Measurements from ENCODE around the gene LIN37.
"Not testable (repeated sequence)": the region's sequence is repeated elsewhere in the genome, so short reads cannot be mapped to it uniquely, and the experiment has no call there.

Gene LIN37

DNA sequence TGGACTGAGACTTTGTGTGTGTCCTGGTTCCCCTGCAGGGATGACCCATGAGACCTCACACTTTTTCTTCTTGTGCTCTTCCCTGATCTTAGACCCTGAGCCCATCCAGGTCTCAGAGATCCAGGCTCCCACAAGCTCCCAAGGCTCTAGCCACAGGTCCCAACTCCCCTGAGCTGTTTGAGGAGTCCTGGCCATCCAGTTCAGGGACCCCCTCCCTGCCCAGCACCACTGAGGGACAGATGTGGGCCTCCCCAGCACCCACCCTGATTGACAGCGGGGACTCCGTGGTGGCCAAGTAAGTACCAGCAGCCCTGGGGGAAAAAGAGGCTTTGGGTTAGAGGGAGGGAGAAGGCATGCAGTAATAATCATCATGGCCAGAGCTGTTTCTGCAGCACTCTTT is 11.3 kb downstream of the LIN37 start:
- H3K9me3 ChIP-seq (replicated peaks; ENCODE audit: low read length), result no peaks in the 10 kb centered on the region
- H3K4me1 ChIP-seq (ENCODE audit: control insufficient read depth, insufficient read depth, low read length), result peaks cover 38% of the 10 kb centered on the region
- H3K4me2 ChIP-seq (ENCODE audit: low read length), result peak overlapping the region; percentile 77
- H3K9ac ChIP-seq (ENCODE audit: low read depth, low read length), result no peak overlapping the region
- no peak overlapping the region for H3K4me3 ChIP-seq (ENCODE audit: low read length)
- peaks cover 14% of the 10 kb centered on the region for H3K36me3 ChIP-seq (ENCODE audit: insufficient read depth, low read length)
- H3K27me3 ChIP-seq (ENCODE audit: control insufficient read depth, insufficient read depth, low read length), result no peaks in the 10 kb centered on the region

GRCh38 chr19:35760711-35761349 is 12.5 kb downstream of the LIN37 start:
- Histone ChIP-seq H3K9ac (ENCODE audit: low read depth, low read length) (no peak overlapping the region), H3K4me3 (ENCODE audit: low read length) (no peak overlapping the region), H3K36me3 (ENCODE audit: insufficient read depth, low read length) (peaks cover 22% of the 10 kb centered on the region), H3K4me1 (ENCODE audit: control insufficient read depth, insufficient read depth, low read length) (peaks cover 29% of the 10 kb centered on the region), H3K9me3 (replicated peaks; ENCODE audit: low read length) (no peaks in the 10 kb centered on the region), H3K27me3 (ENCODE audit: control insufficient read depth, insufficient read depth, low read length) (no peaks in the 10 kb centered on the region), H3K4me2 (ENCODE audit: low read length) (no peak overlapping the region)

DNA sequence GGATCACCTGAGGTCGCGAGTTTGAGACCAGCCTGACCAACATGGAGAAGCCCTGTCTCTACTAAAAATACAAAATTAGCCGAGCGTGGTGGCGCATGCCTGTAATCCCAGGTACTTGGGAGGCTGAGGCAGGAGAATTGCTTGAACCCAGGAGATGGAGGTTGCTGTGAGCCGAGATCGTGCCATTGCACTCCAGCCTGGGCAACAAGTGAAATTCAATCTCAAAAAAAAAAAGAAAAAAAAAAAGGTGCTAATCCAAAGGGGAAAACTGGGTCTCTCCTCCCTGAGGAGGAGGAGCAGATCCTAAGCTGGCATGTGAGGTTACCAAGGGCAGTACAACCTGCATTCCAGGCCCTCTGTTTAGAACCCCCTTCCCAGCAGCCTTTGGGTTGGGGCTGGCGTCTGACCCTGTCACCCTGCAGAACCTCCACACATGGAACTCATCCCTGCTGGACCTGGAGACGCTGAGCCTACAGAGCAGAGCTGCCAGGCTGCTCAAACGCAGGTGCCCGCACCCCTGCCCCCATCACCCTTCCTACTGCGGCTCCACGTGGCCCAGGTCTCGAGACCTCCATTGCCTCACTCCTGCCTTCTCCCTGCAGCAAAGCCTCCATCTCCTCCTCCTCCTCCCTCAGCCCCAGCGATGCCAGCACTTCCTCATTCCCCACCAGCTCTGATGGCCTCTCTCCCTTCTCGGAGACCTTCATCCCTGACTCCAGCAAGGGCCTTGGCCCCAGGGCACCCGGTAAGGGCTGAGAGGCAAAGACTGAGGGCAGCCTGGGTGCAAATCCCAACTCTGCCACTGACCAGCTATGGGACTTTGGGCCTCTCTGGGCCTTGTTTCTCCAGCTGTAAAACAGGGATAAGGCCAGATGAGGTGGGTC is 16.3 kb downstream of the LIN37 start:
- H3K9me3 ChIP-seq (replicated peaks; ENCODE audit: low read length), result no peaks in the 10 kb centered on the region
- H3K4me2 ChIP-seq (ENCODE audit: low read length), result no peak overlapping the region
- H3K4me3 ChIP-seq (ENCODE audit: low read length), result no peak overlapping the region
- H3K9ac ChIP-seq (ENCODE audit: low read depth, low read length), result no peak overlapping the region
- H3K36me3 ChIP-seq (ENCODE audit: insufficient read depth, low read length), result peaks cover 31% of the 10 kb centered on the region
- H3K4me1 ChIP-seq (ENCODE audit: control insufficient read depth, insufficient read depth, low read length), result peaks cover 4% of the 10 kb centered on the region
- H3K27me3 ChIP-seq (ENCODE audit: control insufficient read depth, insufficient read depth, low read length), result no peaks in the 10 kb centered on the region

GRCh38 chr19:35766571-35767104 is 18.3 kb downstream of the LIN37 start:
- Histone ChIP-seq H3K4me1 (ENCODE audit: control insufficient read depth, insufficient read depth, low read length) (no peaks in the 10 kb centered on the region), H3K4me2 (ENCODE audit: low read length) (no peak overlapping the region), H3K4me3 (ENCODE audit: low read length) (no peak overlapping the region), H3K27me3 (ENCODE audit: control insufficient read depth, insufficient read depth, low read length) (no peaks in the 10 kb centered on the region), H3K9ac (ENCODE audit: low read depth, low read length) (no peak overlapping the region), H3K9me3 (replicated peaks; ENCODE audit: low read length) (no peaks in the 10 kb centered on the region), H3K36me3 (ENCODE audit: insufficient read depth, low read length) (peaks cover 25% of the 10 kb centered on the region)

- Histone ChIP-seq H3K36me3 (ENCODE audit: insufficient read depth, low read length) (peaks cover 19% of the 10 kb centered on the region), H3K9ac (ENCODE audit: low read depth, low read length) (no peak overlapping the region), H3K4me3 (ENCODE audit: low read length) (no peak overlapping the region)
These were observed 19.1 kb downstream of the LIN37 start for GRCh38 chr19:35767288-35768081.

DNA sequence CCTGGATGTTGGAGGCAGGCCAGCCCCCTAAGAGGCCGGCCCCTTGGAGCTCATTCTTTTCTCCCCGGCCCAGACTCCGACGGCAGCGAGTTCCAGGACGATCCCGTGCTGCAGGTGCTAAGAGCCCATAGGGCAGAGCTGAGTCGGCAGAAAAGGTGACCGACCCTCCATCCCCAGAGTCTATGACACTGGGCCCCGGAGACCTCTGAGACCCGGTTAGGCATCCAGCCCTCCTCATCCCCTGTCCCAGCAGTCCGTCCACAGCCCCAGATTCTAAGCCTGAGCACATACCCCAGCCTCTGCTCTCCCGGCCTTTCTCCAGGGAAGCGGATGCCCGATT is 19.7 kb downstream of the LIN37 start:
- H3K9ac ChIP-seq (ENCODE audit: low read depth, low read length), result no peak overlapping the region
- H3K36me3 ChIP-seq (ENCODE audit: insufficient read depth, low read length), result peaks cover 19% of the 10 kb centered on the region
- H3K4me3 ChIP-seq (ENCODE audit: low read length), result no peak overlapping the region
- H3K27me3 ChIP-seq (ENCODE audit: control insufficient read depth, insufficient read depth, low read length), result no peaks in the 10 kb centered on the region
- no peaks in the 10 kb centered on the region for H3K9me3 ChIP-seq (replicated peaks; ENCODE audit: low read length)
- H3K4me1 ChIP-seq (ENCODE audit: control insufficient read depth, insufficient read depth, low read length), result no peaks in the 10 kb centered on the region
- no peak overlapping the region for H3K4me2 ChIP-seq (ENCODE audit: low read length)

More at GRCh38 chr19:35767288-35768081, 19.1 kb downstream of the LIN37 start:
- no peak overlapping the region for H3K4me2 ChIP-seq (ENCODE audit: low read length)
- H3K4me1 ChIP-seq (ENCODE audit: control insufficient read depth, insufficient read depth, low read length), result no peaks in the 10 kb centered on the region
- H3K27me3 ChIP-seq (ENCODE audit: control insufficient read depth, insufficient read depth, low read length), result no peaks in the 10 kb centered on the region
- H3K9me3 ChIP-seq (replicated peaks; ENCODE audit: low read length), result no peaks in the 10 kb centered on the region

DNA sequence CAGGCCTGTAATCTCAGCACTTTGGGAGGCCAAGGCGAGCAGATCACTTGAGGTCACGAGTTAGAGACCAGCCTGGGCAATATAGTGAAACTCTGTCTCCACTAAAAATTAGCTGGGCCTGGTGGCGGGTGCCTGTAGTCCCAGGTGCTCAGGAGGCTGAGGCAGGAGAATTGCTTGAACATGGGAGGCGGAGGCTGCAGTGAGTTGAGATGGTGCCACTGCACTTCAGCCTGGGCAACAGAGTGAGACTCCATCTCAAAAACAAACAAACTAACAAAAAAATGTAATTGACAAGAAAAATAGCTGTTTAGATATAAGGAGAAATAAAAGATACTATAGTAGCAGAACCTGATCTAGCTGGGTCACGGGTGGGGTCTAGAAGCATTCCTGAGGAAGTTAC is 24.0 kb downstream of the LIN37 start:
- not testable (repeated sequence) for H3K9me3 ChIP-seq (replicated peaks; ENCODE audit: low read length); H3K36me3 ChIP-seq (ENCODE audit: insufficient read depth, low read length); H3K27me3 ChIP-seq (ENCODE audit: control insufficient read depth, insufficient read depth, low read length); H3K9ac ChIP-seq (ENCODE audit: low read depth, low read length); H3K4me3 ChIP-seq (ENCODE audit: low read length); H3K4me1 ChIP-seq (ENCODE audit: control insufficient read depth, insufficient read depth, low read length); H3K4me2 ChIP-seq (ENCODE audit: low read length)

- Histone ChIP-seq H3K4me3 (ENCODE audit: low read length) (no peak overlapping the region), H3K27me3 (ENCODE audit: control insufficient read depth, insufficient read depth, low read length) (no peaks in the 10 kb centered on the region), H3K4me2 (ENCODE audit: low read length) (no peak overlapping the region), H3K9ac (ENCODE audit: low read depth, low read length) (no peak overlapping the region), H3K4me1 (ENCODE audit: control insufficient read depth, insufficient read depth, low read length) (peaks cover 9% of the 10 kb centered on the region), H3K36me3 (ENCODE audit: insufficient read depth, low read length) (peaks cover 4% of the 10 kb centered on the region), H3K9me3 (replicated peaks; ENCODE audit: low read length) (no peaks in the 10 kb centered on the region)
These were observed 24.8 kb downstream of the LIN37 start for GRCh38 chr19:35773020-35773806.

DNA sequence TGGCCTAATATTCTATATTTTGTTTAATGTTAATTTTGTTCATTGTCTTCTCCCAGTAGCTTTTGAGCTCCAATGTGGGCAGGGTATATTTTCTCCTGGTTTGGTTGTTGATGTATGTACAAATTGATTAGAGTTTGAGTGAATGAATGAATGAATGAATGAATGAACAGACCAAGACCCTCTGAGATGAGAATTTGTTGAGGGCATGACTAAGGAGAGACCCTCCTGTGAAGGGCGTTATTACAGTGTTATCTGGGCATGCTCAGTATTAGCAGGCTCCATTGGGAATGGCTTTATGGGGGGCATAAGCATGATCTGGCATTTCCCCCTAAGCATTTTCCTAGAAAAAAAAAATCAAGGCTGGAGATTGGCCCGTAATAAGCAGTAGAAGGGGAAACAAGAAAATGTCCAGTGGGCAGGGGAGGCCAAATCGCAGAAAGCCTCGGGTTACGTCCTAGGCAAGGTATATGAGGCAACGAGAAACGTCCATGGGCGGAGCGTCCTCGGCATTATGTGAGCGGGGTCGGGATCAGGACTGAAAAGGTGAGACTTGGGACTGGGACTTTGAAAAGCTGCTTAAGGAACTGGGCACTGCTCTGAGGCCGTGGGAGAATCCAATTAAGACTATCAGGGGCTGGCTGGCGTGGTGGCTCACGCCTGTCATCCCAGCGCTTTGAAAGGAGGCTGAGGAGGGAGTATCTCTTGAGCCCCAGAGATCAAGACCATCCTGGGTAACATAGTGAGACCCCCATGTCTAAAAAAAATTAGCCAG is 26.1 kb downstream of the LIN37 start:
- peaks cover 9% of the 10 kb centered on the region for H3K4me1 ChIP-seq (ENCODE audit: control insufficient read depth, insufficient read depth, low read length)
- no peaks in the 10 kb centered on the region for H3K27me3 ChIP-seq (ENCODE audit: control insufficient read depth, insufficient read depth, low read length)
- H3K9ac ChIP-seq (ENCODE audit: low read depth, low read length), result no peak overlapping the region
- peak overlapping the region; percentile 87 for H3K4me2 ChIP-seq (ENCODE audit: low read length)
- H3K9me3 ChIP-seq (replicated peaks; ENCODE audit: low read length), result no peaks in the 10 kb centered on the region
- H3K4me3 ChIP-seq (ENCODE audit: low read length), result peak overlapping the region; percentile 66
- H3K36me3 ChIP-seq (ENCODE audit: insufficient read depth, low read length), result no peaks in the 10 kb centered on the region

DNA sequence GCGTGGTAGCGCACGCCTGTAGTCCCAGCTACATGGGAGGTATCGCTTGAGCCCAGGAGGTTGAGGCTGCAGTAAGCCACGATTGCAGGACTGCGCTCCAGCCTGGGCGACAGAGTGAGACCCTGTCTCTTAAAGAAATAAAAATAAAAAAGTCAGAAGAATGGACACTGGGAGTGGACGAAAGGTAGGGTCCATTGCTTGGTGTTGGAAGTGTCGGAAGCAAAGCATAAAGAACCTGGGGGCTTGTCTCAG is 26.6 kb downstream of the LIN37 start:
- H3K9me3 ChIP-seq (replicated peaks; ENCODE audit: low read length), result no peaks in the 10 kb centered on the region
- H3K4me2 ChIP-seq (ENCODE audit: low read length), result peak overlapping the region; percentile 87
- H3K4me1 ChIP-seq (ENCODE audit: control insufficient read depth, insufficient read depth, low read length), result peaks cover 9% of the 10 kb centered on the region
- peaks cover 1% of the 10 kb centered on the region for H3K36me3 ChIP-seq (ENCODE audit: insufficient read depth, low read length)
- peak overlapping the region; percentile 66 for H3K4me3 ChIP-seq (ENCODE audit: low read length)
- no peaks in the 10 kb centered on the region for H3K27me3 ChIP-seq (ENCODE audit: control insufficient read depth, insufficient read depth, low read length)
- H3K9ac ChIP-seq (ENCODE audit: low read depth, low read length), result no peak overlapping the region
